HCT116 (cell line): ENCODE data around the gene CYTH2. TPM values are rescaled to one million over a fixed set of nuclear protein-coding genes. Genes with fewer than 3 reads are reported as not detected.

Experiments used
- ATAC-seq: fragments of 200-7000 bp; cut with Tn5 transposase; 2 replicates; pipeline ENCODE4 v1.9.1; 2020; ENCODE audit warnings: mild to moderate bottlenecking, moderate library complexity
- BruUV-seq: library from RNA; stranded (reverse); fragments of 400-500 nt; replicated peaks from 2 replicates; lab custom pipeline; 2021; lab: Mats Ljungman, UMichigan
- CTCF ChIA-PET: fragments of 300-600 bp; sonication (Branson Sonifier 250); formaldehyde crosslinking; loops from one replicate; lab custom pipeline; 2021; ENCODE audit warnings: antibody characterized with exemption; lab: Charles Lee
- POLR2A ChIA-PET: fragments of 300-600, 350-600 bp; sonication (Branson Sonifier 250); formaldehyde crosslinking; loops from one replicate; lab custom pipeline; 2021; ENCODE audit warnings: antibody characterized with exemption; lab: Charles Lee
- RAD21 ChIA-PET, 2 experiments: fragments of 300-600 bp; sonication (Branson Sonifier 250); formaldehyde crosslinking; loops; one replicate each; lab custom pipeline; 2023; ENCODE audit warnings: low total read pairs in 2 of 2; ENCODE audit not compliant: uncharacterized antibody in 2 of 2, unreplicated experiment in 2 of 2, low non-redundant PET in 1 of 2; lab: Charles Lee
- DNase-seq: peaks from one replicate; pipeline ENCODE4 v3.0.0-alpha.2; 2010; ENCODE audit warnings: low read depth, low spot score
- H2AFZ ChIP-seq: fragments of 200-600 bp; shearing (Covaris generic), sonication (generic); 2 replicates; pipeline ENCODE4 v1.6.1; 2017; ENCODE audit warnings: low read depth, mixed run types, mixed read lengths, antibody characterized with exemption, low read length; ENCODE audit not compliant: poor library complexity, severe bottlenecking
- H3K27ac ChIP-seq: 2 replicates; pipeline ENCODE4 v1.5.1; 2012; ENCODE audit warnings: low read depth, low read length
- H3K27me3 ChIP-seq: fragments of 200-600 bp; sonication (generic); 2 replicates; pipeline ENCODE4 v1.6.1; 2016; ENCODE audit warnings: mixed run types, low read length, mixed read lengths; ENCODE audit not compliant: insufficient read depth
- H3K36me3 ChIP-seq, 2 experiments: fragments of 200-500 bp in 1 of 2; fragments of 200-600 bp in 1 of 2; sonication (Bioruptor generic) in 1 of 2; sonication (generic) in 1 of 2; 2 replicates each; pipeline versions ENCODE4 v1.5.1 to v1.6.1; 2014 to 2016; ENCODE audit warnings: low read length in 2 of 2, inconsistent platforms in 1 of 2, mixed read lengths in 1 of 2, mixed run types in 1 of 2; ENCODE audit not compliant: insufficient read depth in 2 of 2, control insufficient read depth in 1 of 2
- H3K4me1 ChIP-seq, 2 experiments: fragments of 200-600 bp in 1 of 2; sonication (generic) in 1 of 2; 2 replicates each; pipeline versions ENCODE4 v1.5.1 to v1.6.1; 2012 to 2017; ENCODE audit warnings: low read length in 2 of 2, inconsistent platforms in 1 of 2, mild to moderate bottlenecking in 1 of 2, mixed read lengths in 1 of 2, mixed run types in 1 of 2, moderate library complexity in 1 of 2; ENCODE audit not compliant: insufficient read depth in 2 of 2, control insufficient read depth in 1 of 2
- H3K4me2 ChIP-seq: fragments of 200-600 bp; sonication (generic); 2 replicates; pipeline ENCODE4 v1.6.1; 2017; ENCODE audit warnings: mixed run types, low read length, mixed read lengths
- H3K4me3 ChIP-seq, 2 experiments: fragments of 200-600 bp in 1 of 2; sonication (generic) in 1 of 2; replicated peaks in 1 of 2; 2 replicates each; pipeline ENCODE4 v1.5.1; 2011 to 2016; ENCODE audit warnings: low read length in 2 of 2, control low read depth in 1 of 2, low read depth in 1 of 2, mild to moderate bottlenecking in 1 of 2, mixed read lengths in 1 of 2, mixed run types in 1 of 2
- H3K79me2 ChIP-seq: fragments of 200-600 bp; sonication (generic); 2 replicates; pipeline ENCODE4 v1.6.1; 2017; ENCODE audit warnings: mild to moderate bottlenecking, mixed run types, low read length, moderate library complexity, mixed read lengths; ENCODE audit not compliant: insufficient read depth
- H3K9ac ChIP-seq: fragments of 200-600 bp; sonication (generic); 2 replicates; pipeline ENCODE4 v1.6.1; 2016; ENCODE audit warnings: low read length, mixed read lengths
- H3K9me2 ChIP-seq: fragments of 200-600 bp; sonication (generic), shearing (Covaris generic); 2 replicates; pipeline ENCODE4 v1.6.1; 2017; ENCODE audit warnings: mixed run types, mild to moderate bottlenecking, moderate library complexity; ENCODE audit not compliant: insufficient read depth
- H3K9me3 ChIP-seq, 2 experiments: fragments of 200-500 bp in 1 of 2; fragments of 200-600 bp in 1 of 2; sonication (Bioruptor generic) in 1 of 2; sonication (generic) in 1 of 2; 2 replicates each; pipeline ENCODE4 v1.6.1; 2014 to 2017; ENCODE audit warnings: low read length in 2 of 2, mixed read lengths in 2 of 2, inconsistent platforms in 1 of 2, low read depth in 1 of 2, mild to moderate bottlenecking in 1 of 2, mixed run types in 1 of 2, moderate library complexity in 1 of 2; ENCODE audit not compliant: control insufficient read depth in 1 of 2, insufficient read depth in 1 of 2
- H4K20me1 ChIP-seq: fragments of 200-600 bp; sonication (generic), shearing (Covaris generic); 2 replicates; pipeline ENCODE4 v1.6.1; 2017; ENCODE audit warnings: mixed run types, mild to moderate bottlenecking, moderate library complexity; ENCODE audit not compliant: insufficient read depth
- CBX3 ChIP-seq: IDR thresholded peaks from 2 replicates; pipeline ENCODE4 v1.6.1; 2012; ENCODE audit warnings: low read depth
- ELF1 ChIP-seq: IDR thresholded peaks from 2 replicates; pipeline ENCODE4 v1.6.1; 2012; ENCODE audit warnings: low read depth, borderline replicate concordance
- FOSL1 ChIP-seq: IDR thresholded peaks from 2 replicates; pipeline ENCODE4 v1.6.1; 2012; ENCODE audit warnings: low read depth
- JUND ChIP-seq: IDR thresholded peaks from 2 replicates; pipeline ENCODE4 v1.6.1; 2012
- POLR2A ChIP-seq: IDR thresholded peaks from 2 replicates; pipeline ENCODE4 v1.7.0; 2011; ENCODE audit warnings: borderline replicate concordance; ENCODE audit not compliant: insufficient read depth, insufficient read length; ENCODE audit errors: extremely low read depth
- POLR2AphosphoS5 ChIP-seq: IDR thresholded peaks from 2 replicates; pipeline ENCODE4 v1.6.1; 2011; ENCODE audit warnings: mild to moderate bottlenecking, low read depth, low read length, moderate library complexity
- SP1 ChIP-seq: IDR thresholded peaks from 2 replicates; pipeline ENCODE4 v1.6.1; 2012; ENCODE audit warnings: low read depth
- TCF7L2 ChIP-seq: IDR thresholded peaks from 2 replicates; pipeline ENCODE4 v1.7.0; 2011; ENCODE audit warnings: borderline replicate concordance, inconsistent platforms; ENCODE audit not compliant: insufficient read depth, insufficient read length; ENCODE audit errors: extremely low read depth
- YY1 ChIP-seq: IDR thresholded peaks from 2 replicates; pipeline ENCODE4 v1.6.1; 2011; ENCODE audit warnings: low read length, low read depth, moderate library complexity, mild to moderate bottlenecking; ENCODE audit not compliant: insufficient replicate concordance; ENCODE audit errors: extremely low read depth
- ZBTB33 ChIP-seq: IDR thresholded peaks from 2 replicates; pipeline ENCODE4 v1.6.1; 2011; ENCODE audit warnings: mild to moderate bottlenecking, low read length, moderate library complexity; ENCODE audit not compliant: insufficient replicate concordance; ENCODE audit errors: extremely low read depth
- ZNF274 ChIP-seq: fragments of 200-500 bp; sonication (Bioruptor generic); IDR thresholded peaks from 2 replicates; pipeline ENCODE4 v1.6.1; 2014; ENCODE audit warnings: mild to moderate bottlenecking, low read depth, low read length, inconsistent platforms
- intact Hi-C: fragments of 100-400 bp; cut with micrococcal nuclease; formaldehyde crosslinking; loops from 2 replicates; pipeline ENCODE4 v1.10.0; 2022
- total RNA-seq: library from RNA; stranded (reverse); gene quantifications from one replicate; pipeline ENCODE4 v1.2.1, GENCODE V29; 2021; ENCODE audit not compliant: unreplicated experiment
- TF ChIP-seq, protein P1 (sequence below): IDR thresholded peaks from 2 replicates; pipeline ENCODE4 v1.6.1; 2012; ENCODE audit warnings: low read depth

CYTH2 gene
- total RNA-seq, 1 experiment from 2014 or later: 75.3 TPM

DNA sequence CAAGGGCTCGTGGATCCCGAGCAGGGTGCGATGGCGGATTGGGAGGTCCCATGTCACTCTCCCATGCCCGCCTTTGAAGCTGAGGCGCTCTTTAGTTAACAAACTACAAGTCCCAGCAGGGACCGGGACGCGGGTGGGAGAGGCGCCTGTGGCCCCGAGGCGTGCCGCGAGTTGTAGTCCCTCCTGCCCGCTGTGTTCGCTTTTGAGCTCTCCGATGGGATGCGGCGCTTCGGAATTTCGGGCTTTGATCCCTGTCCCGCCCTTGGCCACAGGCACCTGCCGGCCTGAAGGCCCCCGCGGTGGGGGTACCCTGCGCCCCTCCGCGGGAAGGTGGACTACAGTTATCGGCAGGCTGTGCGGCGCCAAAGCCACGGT, 11.0 kb downstream of the CYTH2 start:
- Histone ChIP-seq H3K36me3 (peaks cover 2 to 29% of the 10 kb centered on the region in 2 experiments; a peak in 1 of 4 replicates), H3K9ac (no peak overlapping the region), H3K27me3 (no peaks in the 10 kb centered on the region), H3K79me2 (no peaks in the 10 kb centered on the region)
- no peak for DNase-seq
- no TSS peak for BruUV-seq
- no peak for TF ChIP-seq SP1
- TF ChIP-seq ZBTB33: no peak
- TF ChIP-seq POLR2AphosphoS5: peak; percentile 35; the same call in 1 of the 2 replicates
- TF ChIP-seq ZNF274: no peak
- TF ChIP-seq, all 23 proteins: peak for 1
- no peak overlapping the region for H3K4me3 ChIP-seq
- ChIA-PET POLR2A (no interaction called here), RAD21 (no interaction called here), CTCF (no interaction called here)
- no peaks in the 10 kb centered on the region for H3K9me3 ChIP-seq
- intact Hi-C loops: no loop called here
- H3K27ac ChIP-seq: no peak overlapping the region; the same call in 1 of the 2 replicates
- no peak for ATAC-seq
- H3K4me2 ChIP-seq: no peak overlapping the region
- no peaks in the 10 kb centered on the region for H4K20me1 ChIP-seq
- peaks cover 0 to 22% of the 10 kb centered on the region in 2 experiments; a peak in 2 of 4 replicates for H3K4me1 ChIP-seq
- no peaks in the 10 kb centered on the region for H3K9me2 ChIP-seq
- no peak overlapping the region for H2AFZ ChIP-seq

- ChIA-PET CTCF (no interaction called here), RAD21 (no interaction called here), POLR2A (no interaction called here)
- ATAC-seq: no peak
- Histone ChIP-seq H3K27ac (no peak overlapping the region), H3K9me2 (no peaks in the 10 kb centered on the region), H2AFZ (no peak overlapping the region), H3K27me3 (no peaks in the 10 kb centered on the region), H3K9me3 (no peaks in the 10 kb centered on the region), H3K79me2 (no peaks in the 10 kb centered on the region), H4K20me1 (no peaks in the 10 kb centered on the region), H3K4me2 (no peak overlapping the region), H3K36me3 (peaks cover 2 to 23% of the 10 kb centered on the region in 2 experiments; a peak in 1 of 4 replicates), H3K9ac (no peak overlapping the region), H3K4me1 (peaks cover 3 to 28% of the 10 kb centered on the region in 2 experiments), H3K4me3 (no peak overlapping the region)
- no peak for DNase-seq
- intact Hi-C loops: no loop called here
- no TSS peak for BruUV-seq
- no peak for TF ChIP-seq JUND
- TF ChIP-seq POLR2AphosphoS5: no peak
- TF ChIP-seq FOSL1: no peak
- no peak for TF ChIP-seq ZNF274
- TF ChIP-seq, protein P1, sequence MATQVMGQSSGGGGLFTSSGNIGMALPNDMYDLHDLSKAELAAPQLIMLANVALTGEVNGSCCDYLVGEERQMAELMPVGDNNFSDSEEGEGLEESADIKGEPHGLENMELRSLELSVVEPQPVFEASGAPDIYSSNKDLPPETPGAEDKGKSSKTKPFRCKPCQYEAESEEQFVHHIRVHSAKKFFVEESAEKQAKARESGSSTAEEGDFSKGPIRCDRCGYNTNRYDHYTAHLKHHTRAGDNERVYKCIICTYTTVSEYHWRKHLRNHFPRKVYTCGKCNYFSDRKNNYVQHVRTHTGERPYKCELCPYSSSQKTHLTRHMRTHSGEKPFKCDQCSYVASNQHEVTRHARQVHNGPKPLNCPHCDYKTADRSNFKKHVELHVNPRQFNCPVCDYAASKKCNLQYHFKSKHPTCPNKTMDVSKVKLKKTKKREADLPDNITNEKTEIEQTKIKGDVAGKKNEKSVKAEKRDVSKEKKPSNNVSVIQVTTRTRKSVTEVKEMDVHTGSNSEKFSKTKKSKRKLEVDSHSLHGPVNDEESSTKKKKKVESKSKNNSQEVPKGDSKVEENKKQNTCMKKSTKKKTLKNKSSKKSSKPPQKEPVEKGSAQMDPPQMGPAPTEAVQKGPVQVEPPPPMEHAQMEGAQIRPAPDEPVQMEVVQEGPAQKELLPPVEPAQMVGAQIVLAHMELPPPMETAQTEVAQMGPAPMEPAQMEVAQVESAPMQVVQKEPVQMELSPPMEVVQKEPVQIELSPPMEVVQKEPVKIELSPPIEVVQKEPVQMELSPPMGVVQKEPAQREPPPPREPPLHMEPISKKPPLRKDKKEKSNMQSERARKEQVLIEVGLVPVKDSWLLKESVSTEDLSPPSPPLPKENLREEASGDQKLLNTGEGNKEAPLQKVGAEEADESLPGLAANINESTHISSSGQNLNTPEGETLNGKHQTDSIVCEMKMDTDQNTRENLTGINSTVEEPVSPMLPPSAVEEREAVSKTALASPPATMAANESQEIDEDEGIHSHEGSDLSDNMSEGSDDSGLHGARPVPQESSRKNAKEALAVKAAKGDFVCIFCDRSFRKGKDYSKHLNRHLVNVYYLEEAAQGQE: no peak
- no peak for TF ChIP-seq SP1
- no peak for TF ChIP-seq YY1
- no peak for TF ChIP-seq CBX3
- no peak for TF ChIP-seq POLR2A
- TF ChIP-seq TCF7L2: no peak
- no peak for TF ChIP-seq ELF1
These were observed 11.7 kb downstream of the CYTH2 start for GRCh38 chr19:48480558-48481500.
